PC-9 (cell line): Measurements from ENCODE around the gene ACSM4.

Experiments used
- EZH2 ChIP-seq: fragments of 200-600 bp; sonication (generic); IDR thresholded peaks from 2 replicates; pipeline ENCODE4 v1.8.0; 2017; ENCODE audit warnings: antibody characterized with exemption, low read depth
- TF ChIP-seq, protein P1 (sequence below): fragments of 200-600 bp; sonication (generic); conservative IDR thresholded peaks from 2 replicates; pipeline ENCODE4 v1.6.1; 2017; ENCODE audit warnings: mixed run types, antibody characterized with exemption, mild to moderate bottlenecking, moderate library complexity

- TF ChIP-seq, protein P1, sequence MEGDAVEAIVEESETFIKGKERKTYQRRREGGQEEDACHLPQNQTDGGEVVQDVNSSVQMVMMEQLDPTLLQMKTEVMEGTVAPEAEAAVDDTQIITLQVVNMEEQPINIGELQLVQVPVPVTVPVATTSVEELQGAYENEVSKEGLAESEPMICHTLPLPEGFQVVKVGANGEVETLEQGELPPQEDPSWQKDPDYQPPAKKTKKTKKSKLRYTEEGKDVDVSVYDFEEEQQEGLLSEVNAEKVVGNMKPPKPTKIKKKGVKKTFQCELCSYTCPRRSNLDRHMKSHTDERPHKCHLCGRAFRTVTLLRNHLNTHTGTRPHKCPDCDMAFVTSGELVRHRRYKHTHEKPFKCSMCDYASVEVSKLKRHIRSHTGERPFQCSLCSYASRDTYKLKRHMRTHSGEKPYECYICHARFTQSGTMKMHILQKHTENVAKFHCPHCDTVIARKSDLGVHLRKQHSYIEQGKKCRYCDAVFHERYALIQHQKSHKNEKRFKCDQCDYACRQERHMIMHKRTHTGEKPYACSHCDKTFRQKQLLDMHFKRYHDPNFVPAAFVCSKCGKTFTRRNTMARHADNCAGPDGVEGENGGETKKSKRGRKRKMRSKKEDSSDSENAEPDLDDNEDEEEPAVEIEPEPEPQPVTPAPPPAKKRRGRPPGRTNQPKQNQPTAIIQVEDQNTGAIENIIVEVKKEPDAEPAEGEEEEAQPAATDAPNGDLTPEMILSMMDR = no peak
- TF ChIP-seq EZH2 = no peak
These were observed 21.0 kb upstream of the ACSM4 start for GRCh38 chr12:7282844-7283243.
